Activated effector memory CD4-positive, alpha-beta T cell treated with Interleukin-2 at 50 U/mL for 16 hours (primary cell): ENCODE results near the gene RABGAP1L.
"Not testable (repeated sequence)": the region's sequence is repeated elsewhere in the genome, so short reads cannot be mapped to it uniquely, and the experiment has no call there.

Experiments used
- DNase-seq: peaks from one replicate; pipeline ENCODE4 v3.0.0-alpha.2; 2020

Gene RABGAP1L

GRCh38 chr1:175019524-175019923 is 860.2 kb downstream of the RABGAP1L start:
- DNase-seq: no peak

GRCh38 chr1:175023043-175023921 is 864.0 kb downstream of the RABGAP1L start, which contains the start of gene MRPS14:
Gene MRPS14 (minus strand): TSS chr1:175023425. CDS start chr1:175023408, 17 bp downstream.
- peak; percentile 98 for DNase-seq

DNA sequence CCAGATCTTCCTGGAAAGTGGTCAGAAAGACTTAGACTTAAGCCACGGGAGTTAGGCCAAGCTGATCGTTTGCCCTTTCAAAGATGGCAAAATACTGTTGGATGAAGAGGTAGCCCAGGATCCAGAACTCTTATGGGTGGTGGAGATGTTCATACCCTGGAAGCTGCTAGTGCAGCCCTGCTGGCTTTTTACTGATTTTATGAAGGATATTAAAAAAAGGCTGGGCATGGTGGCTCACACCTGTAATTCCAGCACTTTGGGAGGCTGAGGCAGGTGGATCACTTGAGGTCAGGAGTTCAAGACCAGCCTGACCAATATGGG is 864.6 kb downstream of the RABGAP1L start:
- not testable (repeated sequence) for DNase-seq

GRCh38 chr1:175024773-175025172 is 865.5 kb downstream of the RABGAP1L start:
- no peak for DNase-seq

- DNase-seq: no peak
Observed at GRCh38 chr1:175033953-175034352, 874.6 kb downstream of the RABGAP1L start.

DNA sequence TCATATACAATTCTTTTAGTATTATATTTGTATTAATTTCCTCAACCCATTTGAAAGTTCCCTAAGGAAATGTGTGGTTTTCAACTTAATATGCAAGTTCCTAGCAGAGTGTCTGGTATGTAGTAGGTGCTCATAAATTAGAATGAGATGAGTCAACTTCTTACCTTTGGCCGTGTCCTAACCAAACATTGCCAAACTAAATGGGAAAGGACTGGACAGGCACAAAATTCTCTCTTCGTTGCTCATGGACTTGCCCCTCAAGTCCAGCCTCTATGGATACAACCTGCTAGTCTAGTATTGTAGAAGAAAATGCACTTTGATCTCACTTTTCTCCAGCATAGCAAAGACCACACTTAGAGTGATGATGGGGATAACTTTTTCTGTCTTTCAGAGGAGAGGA is 875.5 kb downstream of the RABGAP1L start:
- DNase-seq: no peak

GRCh38 chr1:175035865-175036264 is 876.5 kb downstream of the RABGAP1L start:
- no peak for DNase-seq

DNA sequence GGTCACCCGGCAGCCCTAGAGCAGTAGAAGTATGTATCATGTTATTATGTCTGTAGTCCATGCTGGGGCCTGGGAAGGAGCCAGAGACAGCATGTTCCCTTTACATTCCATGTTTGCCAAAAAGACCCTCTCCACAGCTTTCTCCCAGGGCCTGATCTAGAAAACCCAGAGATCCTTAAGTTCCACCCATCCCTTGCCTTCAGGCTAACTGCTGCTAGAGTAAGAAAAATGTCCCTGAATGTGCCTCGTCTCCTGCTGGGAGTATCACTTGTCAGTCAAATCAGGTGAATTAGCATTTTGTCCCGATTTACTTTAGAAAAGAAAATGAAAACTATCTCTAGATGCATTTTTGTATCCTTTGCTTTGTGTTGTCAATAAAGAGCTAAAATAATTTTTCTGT is 877.2 kb downstream of the RABGAP1L start:
- DNase-seq: no peak

DNA sequence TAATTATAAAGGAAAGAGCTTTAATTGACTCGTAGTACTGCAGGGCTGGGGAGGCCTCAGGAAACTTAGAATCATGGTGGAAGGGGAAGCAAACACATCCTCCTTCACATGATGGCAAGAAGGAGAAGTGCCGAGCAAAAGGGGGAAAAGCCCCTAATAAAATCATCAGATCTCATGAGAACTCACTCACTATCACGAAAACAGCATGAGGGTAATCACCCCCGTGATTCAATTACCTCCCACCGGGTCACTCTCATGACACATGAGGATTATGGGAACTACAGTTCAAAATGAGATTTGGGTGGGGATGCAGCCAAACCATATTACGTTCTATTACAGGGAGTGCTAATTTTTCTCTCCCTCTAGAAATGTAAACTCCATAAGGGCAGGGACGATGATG is 878.1 kb downstream of the RABGAP1L start:
- DNase-seq: no peak

DNA sequence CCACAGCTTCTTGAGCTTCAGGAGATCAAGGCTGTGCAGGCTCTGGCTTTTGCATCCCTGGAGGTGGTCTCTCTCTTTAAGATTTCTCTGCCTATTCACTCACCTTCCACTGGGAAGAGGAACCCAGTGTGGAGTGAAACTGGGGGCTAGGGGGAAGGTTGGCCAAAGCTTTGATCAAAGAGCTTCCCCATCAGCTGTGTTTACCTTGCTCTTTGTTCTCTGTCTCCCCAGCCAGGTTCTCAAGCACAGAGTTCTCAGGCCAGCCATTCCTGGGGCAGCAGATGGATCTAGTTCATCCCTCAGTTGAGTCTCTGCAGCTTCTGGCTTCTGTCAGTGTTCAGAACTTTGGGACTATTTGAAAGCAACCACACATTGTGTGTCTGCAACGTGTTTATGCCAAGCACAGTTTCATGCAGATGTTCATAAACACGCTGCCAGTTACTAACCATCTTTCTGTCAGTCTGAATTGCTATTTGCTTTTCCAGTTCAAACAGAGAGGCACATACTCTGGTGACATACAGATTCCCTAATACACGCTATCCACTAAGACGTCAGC is 881.1 kb downstream of the RABGAP1L start:
- no peak for DNase-seq

- no peak for DNase-seq
Observed at GRCh38 chr1:175042650-175043049, 883.3 kb downstream of the RABGAP1L start.

GRCh38 chr1:175043824-175044223 is 884.5 kb downstream of the RABGAP1L start:
- DNase-seq: no peak

DNA sequence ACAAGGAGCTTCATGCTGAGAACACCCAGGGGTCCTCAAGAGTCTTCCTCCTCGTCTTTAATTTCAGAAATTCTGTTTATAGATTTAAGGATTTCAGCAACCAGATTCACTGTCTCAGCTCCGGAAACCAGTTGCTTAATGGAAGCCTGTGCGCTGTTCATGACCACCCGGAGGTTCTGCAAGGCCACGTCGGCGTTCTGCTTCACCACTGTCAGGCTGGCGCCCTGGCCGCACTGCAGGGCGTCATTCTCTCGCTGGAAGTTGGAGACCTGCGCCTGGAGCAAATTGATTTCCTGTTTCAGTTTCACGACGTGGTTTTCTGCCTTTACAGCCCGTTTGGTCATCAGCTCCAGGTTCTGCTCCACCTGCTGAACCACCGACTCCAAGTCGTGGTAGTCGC is 885.3 kb downstream of the RABGAP1L start:
- DNase-seq: not testable (repeated sequence)
